ENCODE results near the gene ARTN. TPM values are rescaled to one million over a fixed set of nuclear protein-coding genes. Genes with fewer than 3 reads are reported as not detected.

Gene ARTN
- total RNA-seq, 4 donors from 2014 or later = 0.48 to 2.7 (median 1.3) TPM; not detected in 1

GRCh38 chr1:43984855-43985254, 51.3 kb downstream of the ARTN start:
- no peaks in the 10 kb centered on the region for H3K27me3 ChIP-seq
- no peaks in the 10 kb centered on the region for H3K9me3 ChIP-seq
- intact Hi-C loops (cut with DNase I; ENCODE audit: low total_unique reads) = no loop called here
- H3K36me3 ChIP-seq = no peaks in the 10 kb centered on the region
- H3K4me1 ChIP-seq = no peaks in the 10 kb centered on the region
- H3K27ac ChIP-seq = no peak overlapping the region
- TF ChIP-seq POLR2A (IDR thresholded peaks at IDR 0.05) = no peak
- no peak for TF ChIP-seq CTCF (IDR thresholded peaks at IDR 0.05)
- no peak overlapping the region for H3K4me3 ChIP-seq
- DNase-seq = peak in 1 of 2 donors; percentile 13

GRCh38 chr1:43985984-43986595, 52.5 kb downstream of the ARTN start:
- no peaks in the 10 kb centered on the region for H3K27me3 ChIP-seq
- intact Hi-C loops (cut with DNase I; ENCODE audit: low total_unique reads) = no loop called here
- no peak overlapping the region for H3K4me3 ChIP-seq
- no peaks in the 10 kb centered on the region for H3K36me3 ChIP-seq
- DNase-seq = no peak
- H3K9me3 ChIP-seq = no peaks in the 10 kb centered on the region
- TF ChIP-seq CTCF (IDR thresholded peaks at IDR 0.05) (no peak), POLR2A (IDR thresholded peaks at IDR 0.05) (no peak)
- H3K4me1 ChIP-seq = no peaks in the 10 kb centered on the region
- H3K27ac ChIP-seq = no peak overlapping the region

- no peaks in the 10 kb centered on the region for H3K4me1 ChIP-seq
- H3K36me3 ChIP-seq = no peaks in the 10 kb centered on the region
- TF ChIP-seq POLR2A (IDR thresholded peaks at IDR 0.05) = no peak
- TF ChIP-seq CTCF (IDR thresholded peaks at IDR 0.05) = no peak
- H3K27me3 ChIP-seq = no peaks in the 10 kb centered on the region
- no peak overlapping the region for H3K4me3 ChIP-seq
- no peak overlapping the region for H3K27ac ChIP-seq
- H3K9me3 ChIP-seq = no peaks in the 10 kb centered on the region
- DNase-seq = no peak
- intact Hi-C loops (cut with DNase I; ENCODE audit: low total_unique reads) = no loop called here
Observed at GRCh38 chr1:43986712-43987111, 53.1 kb downstream of the ARTN start.

Other genes starting within 250 kb of the ARTN start
- gene ST3GAL3, start 226.3 kb upstream of the ARTN start, total RNA-seq = 10 to 100 TPM in 2 of 4 donors, 1 to 10 TPM in 2; 4.1 to 47.2 (median 19.0) TPM
- gene IPO13, start 13.1 kb downstream of the ARTN start, total RNA-seq = 10 to 100 TPM in 3 of 4 donors, 1 to 10 TPM in 1; 6.9 to 26.7 (median 18.0) TPM
- gene DPH2, start 36.2 kb downstream of the ARTN start, total RNA-seq = 10 to 100 TPM in 2 of 4 donors, 1 to 10 TPM in 2; 5.1 to 18.5 (median 12.3) TPM
- 100 to 1,000 TPM in 1 of 4 donors, 10 to 100 TPM in 3; 49.6 to 183 (median 65.4) TPM for gene ATP6V0B, start 41.2 kb downstream of the ARTN start, total RNA-seq
- gene B4GALT2, start 45.4 kb downstream of the ARTN start, total RNA-seq = 10 to 100 TPM in 2 of 4 donors, 1 to 10 TPM in 2; 2.3 to 45.8 (median 18.5) TPM
- 10 to 100 TPM in 1 of 4 donors, 1 to 10 TPM in 2, not detected in 1; 3.1 to 10.6 (median 7.0) TPM for gene CCDC24, start 57.8 kb downstream of the ARTN start, total RNA-seq
- 10 to 100 TPM in 2 of 4 donors, 1 to 10 TPM in 2; 4.6 to 30.9 (median 17.4) TPM for gene SLC6A9, start 97.7 kb downstream of the ARTN start, total RNA-seq
- 1 to 10 TPM in 1 of 4 donors, under 1 TPM in 2, not detected in 1; 0.26 to 1.9 (median 0.58) TPM for gene KLF17, start 185.0 kb downstream of the ARTN start, total RNA-seq
- gene KLF18, start 207.8 kb downstream of the ARTN start, total RNA-seq = not detected

Measured in uterus (tissue), 4 donors.